Liver (tissue), 3 donors: ENCODE measurements around the gene DNAL4.

Source experiments
- RAD21 ChIP-seq, 2 donors: IDR thresholded peaks; 2 replicates each; pipeline ENCODE4 v1.6.1; 2016; ENCODE audit warnings: antibody characterized with exemption in 2 of 2, mild to moderate bottlenecking in 2 of 2
- TF ChIP-seq, protein P1 (sequence below): fragments of 150-350 bp; IDR thresholded peaks from 2 replicates; pipeline ENCODE4 v1.5.1; 2017; ENCODE audit warnings: improper control_type of control experiment, low read depth, low read length; ENCODE audit not compliant: missing input control
- donor health status: healthy.
- donor health status: healthy.

DNA sequence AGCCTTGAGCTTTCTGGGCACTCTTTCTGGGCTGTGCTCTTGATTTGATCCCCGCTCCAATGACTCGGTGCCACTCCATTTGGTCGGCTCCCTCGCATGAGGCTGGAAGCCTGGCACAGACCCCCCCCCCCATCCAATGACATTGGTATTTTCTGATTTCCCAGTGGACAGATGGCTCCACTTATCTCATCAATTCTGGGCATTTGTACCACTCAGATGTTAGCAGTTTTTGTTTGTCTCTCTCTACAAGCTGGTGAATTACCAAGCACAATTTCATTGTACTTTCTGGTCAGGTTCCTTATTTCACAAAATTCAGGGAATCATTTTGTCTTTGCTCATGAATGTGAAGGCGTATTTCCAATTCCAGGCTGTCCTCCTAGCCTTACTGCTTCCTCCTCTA is 9.1 kb downstream of the DNAL4 start:
- no peak for TF ChIP-seq RAD21 (IDR thresholded peaks at IDR 0.05)
- TF ChIP-seq, protein P1, sequence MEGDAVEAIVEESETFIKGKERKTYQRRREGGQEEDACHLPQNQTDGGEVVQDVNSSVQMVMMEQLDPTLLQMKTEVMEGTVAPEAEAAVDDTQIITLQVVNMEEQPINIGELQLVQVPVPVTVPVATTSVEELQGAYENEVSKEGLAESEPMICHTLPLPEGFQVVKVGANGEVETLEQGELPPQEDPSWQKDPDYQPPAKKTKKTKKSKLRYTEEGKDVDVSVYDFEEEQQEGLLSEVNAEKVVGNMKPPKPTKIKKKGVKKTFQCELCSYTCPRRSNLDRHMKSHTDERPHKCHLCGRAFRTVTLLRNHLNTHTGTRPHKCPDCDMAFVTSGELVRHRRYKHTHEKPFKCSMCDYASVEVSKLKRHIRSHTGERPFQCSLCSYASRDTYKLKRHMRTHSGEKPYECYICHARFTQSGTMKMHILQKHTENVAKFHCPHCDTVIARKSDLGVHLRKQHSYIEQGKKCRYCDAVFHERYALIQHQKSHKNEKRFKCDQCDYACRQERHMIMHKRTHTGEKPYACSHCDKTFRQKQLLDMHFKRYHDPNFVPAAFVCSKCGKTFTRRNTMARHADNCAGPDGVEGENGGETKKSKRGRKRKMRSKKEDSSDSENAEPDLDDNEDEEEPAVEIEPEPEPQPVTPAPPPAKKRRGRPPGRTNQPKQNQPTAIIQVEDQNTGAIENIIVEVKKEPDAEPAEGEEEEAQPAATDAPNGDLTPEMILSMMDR = no peak
